Effector CD4-positive, alpha-beta T cell (primary cell): Measurements from ENCODE around the gene ABCC3.

Source experiments
- DNase-seq: peaks from one replicate; pipeline ENCODE4 v3.0.0-alpha.2; 2020

The ABCC3 gene

DNA sequence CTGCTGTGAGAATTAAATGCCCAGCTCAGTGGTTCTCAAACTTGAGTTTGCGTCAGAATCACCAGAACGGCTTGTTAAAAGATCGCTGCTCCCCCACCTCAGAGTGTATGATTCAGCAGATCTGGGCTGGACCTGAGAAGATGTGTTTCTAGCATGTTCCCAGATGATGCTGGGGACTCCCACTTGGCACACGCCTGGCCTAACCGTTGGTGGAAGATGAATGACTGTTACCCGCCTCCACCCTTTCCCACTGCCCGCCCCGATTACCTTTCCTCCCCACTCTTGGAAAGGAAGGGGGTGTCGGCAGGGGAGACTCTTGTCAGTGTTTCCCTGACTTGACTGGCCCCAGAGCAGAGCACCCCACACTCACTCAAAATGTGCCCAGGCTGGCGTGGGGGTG, 29.3 kb upstream of the ABCC3 start:
- DNase-seq, result no peak

DNA sequence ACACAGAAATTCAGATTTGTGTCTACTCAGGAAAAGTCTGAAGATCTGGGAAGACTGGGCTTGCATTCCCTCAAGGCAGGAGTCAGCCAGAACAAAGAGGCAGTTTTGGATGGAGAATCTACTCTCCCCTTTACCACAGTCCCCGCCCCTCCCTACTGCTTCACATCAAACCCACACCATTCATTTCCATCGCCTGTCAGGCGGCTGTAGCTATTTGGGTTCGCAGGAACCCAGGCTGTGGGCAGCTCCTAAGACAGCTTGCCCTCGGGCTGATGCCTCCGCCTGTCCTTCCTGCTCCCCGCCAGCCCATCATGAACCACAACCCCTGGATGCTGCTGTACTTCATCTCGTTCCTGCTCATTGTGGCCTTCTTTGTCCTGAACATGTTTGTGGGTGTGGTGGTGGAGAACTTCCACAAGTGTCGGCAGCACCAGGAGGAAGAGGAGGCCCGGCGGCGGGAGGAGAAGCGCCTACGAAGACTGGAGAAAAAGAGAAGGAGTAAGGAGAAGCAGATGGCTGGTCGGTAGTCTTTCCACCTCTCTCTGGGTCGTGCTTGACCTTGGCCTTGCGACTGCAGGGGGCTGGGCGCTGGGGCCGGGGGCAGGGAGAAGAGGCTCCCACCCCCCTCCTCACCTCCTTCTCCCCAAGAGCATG, 27.0 kb upstream of the ABCC3 start:
- DNase-seq, result no peak

DNA sequence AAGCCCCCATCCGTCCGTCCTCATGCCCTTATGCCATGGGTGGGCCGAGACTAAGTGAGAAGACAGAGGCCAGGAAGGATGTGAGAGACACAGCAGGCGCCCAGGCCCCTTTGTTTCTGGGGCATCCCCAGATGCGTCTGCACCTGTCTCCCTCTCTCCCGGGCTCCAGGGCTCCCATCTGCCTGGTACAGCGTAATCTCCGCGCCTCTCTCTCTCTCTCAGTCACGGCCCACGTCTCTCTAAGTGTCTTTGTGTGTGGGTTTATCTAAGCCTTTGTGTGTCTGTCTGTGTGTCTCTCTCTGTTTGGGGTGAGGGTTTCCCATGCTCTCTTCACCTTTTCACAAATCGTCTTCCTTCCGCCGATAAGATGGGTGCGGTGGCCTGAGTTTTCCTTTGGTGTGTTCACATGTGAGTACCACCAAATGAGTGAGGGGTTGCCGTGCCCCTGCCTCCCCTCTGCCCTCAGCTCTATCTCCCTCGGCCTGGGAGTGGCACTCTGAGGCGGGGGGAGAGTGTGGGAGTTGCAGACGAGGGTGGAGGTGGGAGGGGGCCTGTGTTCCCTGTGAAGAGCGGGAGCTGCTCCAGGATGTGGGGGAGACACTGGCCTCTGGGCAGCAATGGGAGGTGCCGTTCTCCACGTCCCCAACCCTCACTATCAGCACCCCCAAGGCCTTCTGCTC, 25.8 kb upstream of the ABCC3 start:
- no peak for DNase-seq

DNA sequence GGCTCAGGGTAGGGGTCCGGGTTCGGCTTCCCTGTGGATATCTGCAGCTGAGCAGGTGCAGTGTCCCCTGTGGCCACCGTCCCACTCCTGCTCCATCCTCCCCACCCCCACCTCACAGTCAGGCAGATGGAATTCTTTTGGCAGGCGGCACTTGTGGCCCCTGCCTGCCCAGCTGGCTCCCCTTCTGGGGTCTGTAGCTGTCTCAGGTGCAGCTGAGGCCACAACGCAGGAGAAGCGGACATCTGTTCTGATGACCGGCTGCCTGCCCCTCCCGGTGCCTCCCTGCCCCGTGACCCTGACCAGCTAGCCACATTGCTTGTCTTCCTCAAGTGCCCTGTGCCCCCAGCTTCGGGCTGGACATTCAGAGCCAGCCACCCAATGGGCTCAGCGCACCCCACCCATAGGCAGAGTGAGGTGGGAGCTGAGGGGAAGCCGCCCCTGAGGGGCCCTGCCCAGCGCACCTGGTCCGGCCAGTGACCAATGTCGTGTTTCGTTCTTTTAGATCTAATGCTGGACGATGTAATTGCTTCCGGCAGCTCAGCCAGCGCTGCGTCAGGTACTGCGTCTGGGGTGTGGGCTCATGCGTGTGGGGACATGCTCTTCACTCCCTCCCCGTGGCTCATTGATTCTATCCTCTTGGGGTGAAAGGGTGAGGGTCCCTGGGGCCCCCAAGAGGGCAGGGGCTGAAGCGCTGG, 25.2 kb upstream of the ABCC3 start:
- DNase-seq, result no peak

DNA sequence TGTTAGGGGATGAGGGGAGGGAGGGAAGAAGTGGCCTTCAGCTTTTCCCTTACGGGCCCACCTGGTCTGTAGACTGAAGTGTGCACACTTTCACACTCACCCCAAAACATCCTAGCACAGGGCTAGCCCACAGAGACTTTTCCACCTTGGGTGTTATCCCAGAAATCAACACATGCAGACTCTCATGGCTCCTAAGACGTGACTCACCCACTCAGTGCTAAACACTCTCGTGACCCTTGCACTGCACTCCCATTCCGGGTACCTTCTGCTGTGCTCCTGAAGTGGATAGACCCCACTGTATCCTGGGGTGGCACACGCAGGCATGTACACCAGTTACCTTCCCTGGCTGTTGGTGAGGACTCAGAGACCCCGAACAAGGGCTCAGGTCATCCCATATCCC, 23.0 kb upstream of the ABCC3 start:
- DNase-seq, result no peak

DNA sequence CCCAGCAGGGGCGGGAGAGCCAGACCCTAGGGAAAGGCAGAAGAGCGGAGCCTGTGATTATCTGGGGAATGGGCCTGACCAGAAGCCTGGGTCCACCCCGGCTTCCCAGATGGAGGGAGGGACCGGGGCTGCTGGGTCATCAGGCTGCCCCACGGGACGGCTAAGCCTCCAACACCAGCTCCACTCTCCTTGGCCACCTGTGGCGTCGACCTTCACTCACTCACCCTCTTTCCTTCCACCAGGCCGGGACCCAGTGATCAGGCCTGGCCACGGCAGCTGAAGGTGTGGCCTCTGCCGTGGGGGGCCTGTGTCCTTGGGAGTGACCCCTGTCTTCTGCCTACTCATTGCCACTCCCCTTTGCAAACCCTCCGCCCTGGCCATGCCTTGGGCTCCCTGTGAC, 22.4 kb upstream of the ABCC3 start:
- no peak for DNase-seq

DNA sequence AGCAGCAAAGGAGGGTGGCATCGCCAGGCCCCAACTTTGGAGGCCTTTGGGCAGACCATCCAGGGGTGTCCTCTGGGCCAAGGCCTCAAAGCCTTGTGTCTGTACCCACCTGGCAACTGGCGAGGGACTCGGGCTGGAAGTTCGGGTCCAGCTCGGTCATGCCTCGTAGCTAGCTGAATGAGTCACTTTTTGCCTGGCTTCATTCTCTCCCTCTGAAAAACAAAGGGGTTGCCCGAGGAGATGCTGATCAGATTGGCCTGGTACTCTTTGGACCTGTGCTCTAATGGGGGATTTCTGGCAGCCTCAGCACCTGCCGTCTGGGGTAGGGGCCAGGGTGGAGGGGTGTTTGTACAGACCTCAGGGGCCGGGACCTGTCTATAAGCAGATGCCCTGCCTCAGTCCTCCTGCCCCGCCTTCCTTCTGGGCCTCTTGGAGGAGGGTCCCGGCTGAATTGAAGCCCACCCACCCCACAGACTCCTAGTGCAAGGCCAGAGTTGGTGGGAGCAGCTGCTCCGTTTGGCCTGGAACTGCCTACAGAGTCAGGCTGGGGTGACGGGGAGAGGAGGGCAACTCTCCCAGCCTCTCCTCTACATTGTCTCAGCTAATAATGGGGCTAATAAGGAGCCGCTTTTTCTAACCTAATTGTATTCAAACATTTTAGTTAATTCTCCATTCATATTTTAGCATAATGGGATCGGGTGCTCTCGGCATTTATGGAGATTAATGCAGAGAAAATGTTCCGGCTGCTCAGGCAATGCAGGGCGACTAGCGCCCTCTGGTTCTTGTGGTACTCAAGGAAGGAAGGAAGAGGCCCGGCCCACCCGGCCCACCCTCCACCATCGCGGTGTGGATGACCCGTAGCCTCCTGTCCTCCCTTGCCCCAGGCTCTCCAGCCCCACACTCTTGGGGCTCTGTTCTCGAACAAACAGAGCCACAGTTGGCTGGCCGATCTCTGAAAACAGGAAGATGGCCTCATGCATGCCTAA, 21.4 kb upstream of the ABCC3 start:
- DNase-seq, result no peak

DNA sequence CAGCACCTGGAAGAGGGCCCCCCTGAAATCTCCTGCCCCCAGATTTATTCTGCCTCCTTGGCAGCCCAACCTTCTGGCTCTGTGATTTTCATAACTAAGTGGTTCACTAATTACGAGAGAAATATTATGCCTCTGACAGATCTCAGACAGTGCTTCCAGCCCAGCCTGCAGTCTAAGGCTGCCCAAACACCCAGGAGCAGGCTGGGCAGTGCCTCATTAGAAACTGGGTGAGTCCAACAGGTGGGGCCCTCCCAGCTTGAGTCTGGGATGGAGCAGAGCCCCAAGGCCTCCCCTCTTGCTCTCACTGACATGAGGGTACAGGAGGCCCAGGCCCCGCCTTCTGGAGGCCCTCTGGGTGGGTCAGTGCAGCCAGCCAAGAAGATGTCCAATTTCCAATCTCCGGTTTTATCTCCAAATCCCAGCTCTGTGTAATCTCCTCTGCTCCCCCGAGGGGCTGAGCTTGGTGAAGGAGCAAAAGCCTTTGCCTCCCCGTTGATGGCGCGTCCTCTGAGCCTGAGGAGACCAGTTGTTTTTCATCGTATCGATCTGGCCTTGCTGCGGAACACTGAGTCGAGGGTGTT, 20.1 kb upstream of the ABCC3 start:
- DNase-seq, result no peak

DNA sequence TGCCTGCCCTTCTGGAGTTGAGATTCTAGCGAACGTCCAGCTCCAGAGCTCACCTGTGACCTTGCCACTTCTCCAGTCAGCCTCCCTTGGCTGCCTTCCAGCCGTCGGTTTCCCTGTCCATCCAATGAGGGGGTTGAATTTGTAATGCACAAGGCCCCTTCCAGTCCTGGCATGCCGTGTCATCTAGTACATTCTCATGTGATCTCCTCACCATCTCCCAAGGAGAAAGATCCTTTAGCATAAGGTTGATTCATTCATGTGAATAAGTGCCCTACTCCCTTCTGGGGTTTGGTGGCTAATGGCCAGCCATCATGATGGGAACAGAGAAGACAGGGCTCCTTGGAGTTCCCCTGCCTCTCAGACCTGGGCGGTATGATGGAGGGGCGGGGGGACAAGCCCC, 18.9 kb upstream of the ABCC3 start:
- DNase-seq, result no peak

DNA sequence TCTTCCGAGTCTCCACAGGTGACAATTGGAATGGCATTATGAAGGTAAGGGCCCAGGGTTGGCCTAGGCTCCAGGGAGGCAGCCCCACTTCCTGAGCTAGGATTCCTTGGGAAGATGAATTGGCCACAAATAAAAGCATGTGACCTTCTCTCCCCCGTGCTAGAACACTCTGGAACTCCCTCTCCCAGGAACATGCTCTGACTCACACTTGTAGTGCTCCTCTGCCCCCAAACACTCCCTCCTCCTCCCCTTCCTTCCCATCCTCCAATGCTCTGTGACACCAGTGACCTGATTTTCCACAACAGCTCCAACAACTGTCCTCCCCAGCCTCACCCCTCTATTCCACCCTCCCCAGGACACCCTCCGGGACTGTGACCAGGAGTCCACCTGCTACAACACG, 16.4 kb upstream of the ABCC3 start:
- DNase-seq, result no peak

DNA sequence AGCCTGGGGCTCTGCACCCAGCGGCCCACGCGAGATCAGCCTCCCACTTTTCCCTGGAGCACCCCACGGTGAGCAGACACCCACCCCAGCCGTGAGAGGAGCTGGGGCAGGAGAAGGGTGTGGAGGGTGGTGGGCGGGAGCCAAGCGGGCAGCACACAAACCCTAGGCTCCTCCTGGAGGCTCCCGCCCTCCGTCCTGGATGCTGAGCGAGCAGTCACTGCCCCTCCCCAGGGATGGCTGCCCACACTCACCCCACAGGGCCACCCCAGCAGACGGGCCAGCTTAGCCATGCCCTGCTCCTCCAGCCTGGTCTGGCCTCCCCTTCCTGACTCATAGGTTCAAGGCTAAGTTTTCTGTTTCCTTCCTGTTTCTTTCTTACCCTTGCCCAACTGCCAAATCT, 15.7 kb upstream of the ABCC3 start:
- DNase-seq, result no peak

DNA sequence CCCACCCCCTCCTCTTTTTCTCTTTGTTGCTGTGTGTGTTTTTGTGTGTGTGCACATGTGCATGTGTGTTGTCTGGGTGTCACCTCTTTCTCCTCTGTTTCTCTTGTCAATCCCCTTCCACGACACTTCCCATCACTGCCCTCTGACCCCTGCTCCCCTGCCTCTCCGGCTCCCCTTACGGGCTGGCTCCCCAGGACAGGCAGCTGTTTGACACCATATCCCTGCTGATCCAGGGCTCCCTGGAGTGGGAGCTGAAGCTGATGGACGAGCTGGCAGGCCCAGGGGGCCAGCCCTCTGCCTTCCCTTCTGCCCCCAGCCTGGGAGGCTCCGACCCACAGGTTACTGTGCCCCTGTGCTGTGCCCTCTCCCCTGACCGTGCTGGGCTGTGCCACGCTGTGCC, 15.2 kb upstream of the ABCC3 start:
- no peak for DNase-seq

DNA sequence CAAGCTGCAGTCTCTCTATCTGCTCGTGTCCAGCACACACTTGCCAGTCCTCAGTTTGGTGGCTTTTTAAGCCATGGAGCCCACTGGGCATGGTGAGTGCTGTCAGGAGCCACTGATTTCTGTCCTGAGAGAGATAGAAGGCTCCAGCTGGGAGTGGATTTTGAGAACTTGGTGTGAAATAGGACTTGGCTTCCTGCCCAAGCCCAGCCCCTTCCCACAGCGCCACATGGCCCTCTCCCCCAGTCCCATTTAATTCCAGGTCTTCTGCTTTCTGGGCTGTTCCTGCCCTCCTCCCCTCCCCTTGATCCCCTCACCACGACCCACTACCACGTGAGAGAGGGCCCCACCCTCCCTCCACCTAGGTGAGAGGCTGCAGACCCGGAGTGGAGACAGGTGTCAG, 14.4 kb upstream of the ABCC3 start:
- DNase-seq, result no peak

DNA sequence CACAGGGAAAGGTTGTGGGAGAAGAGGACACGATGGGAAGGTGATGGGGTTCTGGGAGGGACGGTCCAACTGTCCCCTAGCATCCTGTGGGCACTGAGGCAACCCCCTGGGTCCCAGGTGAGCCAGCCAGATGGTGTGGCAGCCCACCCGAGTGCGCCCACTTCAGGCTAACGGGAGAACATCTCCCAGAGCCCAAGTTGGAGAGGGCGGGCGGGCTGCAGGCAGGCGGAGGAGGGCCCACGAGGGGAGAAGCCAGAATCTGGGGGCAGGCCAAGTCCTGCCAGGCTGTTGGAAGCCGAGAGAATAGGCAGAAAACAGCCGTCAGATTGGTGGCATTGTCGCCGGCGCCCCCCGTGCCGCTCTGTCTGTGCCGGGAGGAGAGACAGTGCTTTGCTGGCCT, 13.8 kb upstream of the ABCC3 start:
- DNase-seq, result no peak

DNA sequence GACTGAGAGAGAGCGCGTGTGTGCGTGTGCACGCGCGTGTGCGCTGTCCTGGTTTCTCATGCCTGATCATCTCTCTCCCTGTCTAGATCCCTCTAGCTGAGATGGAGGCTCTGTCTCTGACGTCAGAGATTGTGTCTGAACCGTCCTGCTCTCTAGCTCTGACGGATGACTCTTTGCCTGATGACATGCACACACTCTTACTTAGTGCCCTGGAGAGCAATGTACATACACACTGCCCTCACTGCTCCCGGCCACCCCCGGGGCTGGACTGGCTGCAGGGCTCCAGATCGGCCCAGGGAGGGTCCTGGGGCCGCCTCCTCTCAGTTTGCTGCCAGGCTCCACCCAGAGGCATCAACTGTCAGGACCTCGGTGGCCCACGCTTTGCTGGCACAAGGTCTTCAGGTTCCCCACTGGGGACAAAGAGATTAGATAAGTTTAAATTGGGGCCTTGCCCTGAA, 13.1 kb upstream of the ABCC3 start:
- no peak for DNase-seq

DNA sequence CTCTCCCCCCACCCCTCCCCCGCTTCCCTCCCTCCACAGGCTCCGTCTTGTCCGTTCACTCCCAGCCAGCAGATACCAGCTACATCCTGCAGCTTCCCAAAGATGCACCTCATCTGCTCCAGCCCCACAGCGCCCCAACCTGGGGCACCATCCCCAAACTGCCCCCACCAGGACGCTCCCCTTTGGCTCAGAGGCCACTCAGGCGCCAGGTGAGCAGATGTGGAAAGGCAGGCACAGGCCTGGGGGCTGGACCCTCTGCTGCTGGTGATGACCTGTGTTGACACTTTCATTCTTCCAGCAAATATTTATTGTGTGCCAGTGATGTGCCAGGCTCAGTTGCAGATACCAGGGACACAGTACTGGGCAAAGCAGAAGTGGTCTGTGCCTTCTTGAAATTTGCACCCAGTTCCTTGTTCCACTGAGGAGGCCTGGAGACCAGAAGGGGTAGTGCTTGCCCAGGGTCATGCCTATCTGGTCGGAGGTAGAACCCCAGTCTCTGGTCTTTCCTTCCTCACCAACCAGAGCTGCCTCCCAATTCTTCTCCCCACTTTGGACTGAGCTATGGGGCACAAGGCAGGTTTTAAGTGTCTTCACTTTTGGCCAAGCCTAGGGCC, 10.3 kb upstream of the ABCC3 start:
- no peak for DNase-seq

DNA sequence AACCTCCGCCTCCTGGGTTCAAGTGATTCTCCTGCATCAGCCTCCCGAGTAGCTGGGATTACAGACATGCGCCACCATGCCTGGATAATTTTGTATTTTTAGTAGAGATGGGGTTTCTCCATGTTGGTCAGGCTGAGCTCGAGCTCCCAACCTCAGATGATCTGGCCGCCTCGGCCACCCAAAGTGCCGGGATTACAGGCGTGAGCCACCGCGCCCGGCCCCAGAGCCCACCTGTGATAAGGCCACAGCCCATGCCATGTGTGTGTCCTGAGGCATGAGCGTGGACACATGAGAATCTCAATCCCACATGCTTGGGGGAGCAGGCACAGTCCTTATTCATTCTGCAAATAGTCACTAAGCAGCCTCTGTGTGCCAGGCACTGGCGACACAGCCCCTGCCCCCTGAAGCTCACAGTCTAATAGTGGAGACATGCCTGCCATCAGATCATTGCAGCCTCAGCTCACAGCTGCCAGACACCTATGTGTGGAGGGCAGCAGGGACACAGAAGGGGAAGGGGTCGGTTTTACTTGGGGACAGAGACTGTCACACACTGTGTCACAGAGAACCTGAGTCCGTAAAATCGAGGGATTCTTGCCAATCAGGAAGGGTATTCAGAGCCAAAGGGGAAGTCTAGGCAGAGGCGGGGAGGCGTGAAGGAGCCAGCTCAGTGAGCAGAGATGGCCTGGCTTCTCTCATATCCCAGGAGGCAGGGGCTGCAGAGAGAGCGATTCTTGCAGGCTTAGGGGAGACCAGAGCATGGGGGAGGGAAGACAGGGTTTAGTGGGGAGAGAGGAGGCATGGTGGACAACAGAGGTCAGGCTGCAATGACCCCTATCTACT, 9.4 kb upstream of the ABCC3 start:
- no peak for DNase-seq

DNA sequence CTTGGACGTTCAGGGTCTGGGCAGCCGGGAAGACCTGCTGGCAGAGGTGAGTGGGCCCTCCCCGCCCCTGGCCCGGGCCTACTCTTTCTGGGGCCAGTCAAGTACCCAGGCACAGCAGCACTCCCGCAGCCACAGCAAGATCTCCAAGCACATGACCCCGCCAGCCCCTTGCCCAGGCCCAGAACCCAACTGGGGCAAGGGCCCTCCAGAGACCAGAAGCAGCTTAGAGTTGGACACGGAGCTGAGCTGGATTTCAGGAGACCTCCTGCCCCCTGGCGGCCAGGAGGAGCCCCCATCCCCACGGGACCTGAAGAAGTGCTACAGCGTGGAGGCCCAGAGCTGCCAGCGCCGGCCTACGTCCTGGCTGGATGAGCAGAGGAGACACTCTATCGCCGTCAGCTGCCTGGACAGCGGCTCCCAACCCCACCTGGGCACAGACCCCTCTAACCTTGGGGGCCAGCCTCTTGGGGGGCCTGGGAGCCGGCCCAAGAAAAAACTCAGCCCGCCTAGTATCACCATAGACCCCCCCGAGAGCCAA, 8.6 kb upstream of the ABCC3 start:
- peak; percentile 57 for DNase-seq

DNA sequence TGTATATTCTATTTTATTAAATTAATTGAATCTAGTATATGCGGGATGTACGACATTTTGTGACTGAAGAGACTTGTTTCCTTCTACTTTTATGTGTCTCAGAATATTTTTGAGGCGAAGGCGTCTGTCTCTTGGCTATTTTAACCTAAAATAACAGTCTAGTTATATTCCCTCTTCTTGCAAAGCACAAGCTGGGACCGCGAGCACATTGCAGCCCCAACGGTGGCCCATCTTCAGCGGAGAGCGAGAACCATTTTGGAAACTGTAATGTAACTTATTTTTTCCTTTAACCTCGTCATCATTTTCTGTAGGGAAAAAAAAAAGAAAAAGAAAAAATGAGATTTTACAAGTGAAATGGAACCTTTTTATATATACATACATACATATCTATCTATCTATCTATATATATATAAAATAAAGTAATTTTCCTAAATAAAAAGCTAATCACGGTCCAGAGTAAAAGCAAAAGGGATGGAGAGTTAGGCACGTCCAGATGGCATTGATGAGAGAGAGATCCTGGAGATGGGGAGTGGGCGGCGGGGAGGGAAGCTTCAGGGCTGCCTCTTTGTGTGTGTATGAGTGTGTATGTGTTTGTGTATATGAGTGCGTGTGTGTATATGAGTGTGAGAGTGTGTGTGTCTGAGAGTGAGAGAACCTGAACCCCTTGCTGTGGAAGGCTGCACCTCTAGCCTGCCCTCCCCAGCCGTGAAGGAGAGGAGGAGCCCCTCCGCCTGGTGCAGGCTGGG, 7.5 kb upstream of the ABCC3 start:
- no peak for DNase-seq
